GM12892 (cell line): ENCODE data around the gene PCDH20.

Experiments
- POLR2A ChIP-seq: IDR thresholded peaks from 2 replicates; pipeline ENCODE4 v1.6.1; 2011; ENCODE audit warnings: low read depth, low read length, control low read depth
- TAF1 ChIP-seq: IDR thresholded peaks from 2 replicates; pipeline ENCODE4 v1.6.1; 2011; ENCODE audit warnings: low read depth, mild to moderate bottlenecking, control low read depth, low read length, borderline replicate concordance

DNA sequence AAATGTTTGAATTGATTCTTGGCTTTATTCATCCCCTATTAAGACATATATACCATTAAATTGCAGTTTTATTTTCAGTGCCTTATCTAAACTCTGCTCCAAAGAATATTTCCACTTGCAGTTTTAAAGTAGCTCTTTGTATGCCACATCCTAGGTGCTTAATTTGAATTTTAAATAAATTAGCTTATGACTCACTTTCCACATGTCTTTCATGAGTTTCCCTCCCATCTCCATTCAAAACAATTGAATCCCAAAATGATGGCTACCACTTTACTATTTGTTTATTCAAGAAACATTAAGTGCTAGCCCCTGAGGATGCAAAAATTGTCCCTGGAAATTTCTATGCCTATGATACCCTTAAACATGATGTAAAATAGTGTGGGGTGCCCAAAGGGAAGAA, 19.5 kb downstream of the PCDH20 start:
- no peak for TF ChIP-seq TAF1
- no peak for TF ChIP-seq POLR2A
